ENCODE measurements around the gene DGAT2. TPM values are rescaled to one million over a fixed set of nuclear protein-coding genes. Genes with fewer than 3 reads are reported as not detected.

Gene DGAT2
- total RNA-seq, 1 donor from 2014 or later = 0.93 TPM

GRCh38 chr11:75760243-75760642 lies 8.3 kb upstream of the DGAT2 start:
- Mint-ChIP-seq H3K4me3 (no peak overlapping the region), H3K9me3 (no peaks in the 10 kb centered on the region), H3K36me3 (ENCODE audit: low read depth) (no peaks in the 10 kb centered on the region), H3K27ac (ENCODE audit: unreplicated experiment) (no peak overlapping the region), H3K27me3 (ENCODE audit: low read depth) (peaks cover 3% of the 10 kb centered on the region), H3K4me1 (peaks cover 6% of the 10 kb centered on the region)
- no peak for TF ChIP-seq CTCF (conservative IDR thresholded peaks at IDR 0.05)
- no peak for DNase-seq (ENCODE audit: low read depth, low spot score)

- no peak overlapping the region for H3K27ac Mint-ChIP-seq (ENCODE audit: unreplicated experiment)
- no peaks in the 10 kb centered on the region for H3K36me3 Mint-ChIP-seq (ENCODE audit: low read depth)
- DNase-seq (ENCODE audit: low read depth, low spot score) = no peak
- peaks cover 2% of the 10 kb centered on the region for H3K27me3 Mint-ChIP-seq (ENCODE audit: low read depth)
- H3K9me3 Mint-ChIP-seq = no peaks in the 10 kb centered on the region
- TF ChIP-seq CTCF (conservative IDR thresholded peaks at IDR 0.05) = no peak
- H3K4me3 Mint-ChIP-seq = no peak overlapping the region
- peaks cover 6% of the 10 kb centered on the region for H3K4me1 Mint-ChIP-seq
Observed at GRCh38 chr11:75760710-75761493, 7.7 kb upstream of the DGAT2 start.

- DNase-seq (ENCODE audit: low read depth, low spot score) = no peak
- Mint-ChIP-seq H3K27me3 (ENCODE audit: low read depth) (peaks cover 11% of the 10 kb centered on the region), H3K9me3 (peaks cover under 1% of the 10 kb centered on the region), H3K4me1 (peaks cover 9% of the 10 kb centered on the region), H3K36me3 (ENCODE audit: low read depth) (no peaks in the 10 kb centered on the region), H3K27ac (ENCODE audit: unreplicated experiment) (no peak overlapping the region), H3K4me3 (no peak overlapping the region)
- no peak for TF ChIP-seq CTCF (conservative IDR thresholded peaks at IDR 0.05)
Observed at GRCh38 chr11:75762158-75762557, 6.4 kb upstream of the DGAT2 start.

GRCh38 chr11:75762885-75763284 lies 5.7 kb upstream of the DGAT2 start:
- peaks cover 19% of the 10 kb centered on the region for H3K27me3 Mint-ChIP-seq (ENCODE audit: low read depth)
- peaks cover 3% of the 10 kb centered on the region for H3K9me3 Mint-ChIP-seq
- H3K4me1 Mint-ChIP-seq = peaks cover 11% of the 10 kb centered on the region
- no peak for TF ChIP-seq CTCF (conservative IDR thresholded peaks at IDR 0.05)
- no peaks in the 10 kb centered on the region for H3K36me3 Mint-ChIP-seq (ENCODE audit: low read depth)
- no peak overlapping the region for H3K4me3 Mint-ChIP-seq
- peak overlapping the region; percentile 32 for H3K27ac Mint-ChIP-seq (ENCODE audit: unreplicated experiment)
- DNase-seq (ENCODE audit: low read depth, low spot score) = no peak

- no peak for TF ChIP-seq CTCF (conservative IDR thresholded peaks at IDR 0.05)
- peaks cover 3% of the 10 kb centered on the region for H3K9me3 Mint-ChIP-seq
- peaks cover 22% of the 10 kb centered on the region for H3K27me3 Mint-ChIP-seq (ENCODE audit: low read depth)
- no peaks in the 10 kb centered on the region for H3K36me3 Mint-ChIP-seq (ENCODE audit: low read depth)
- no peak overlapping the region for H3K4me3 Mint-ChIP-seq
- DNase-seq (ENCODE audit: low read depth, low spot score) = no peak
- peaks cover 11% of the 10 kb centered on the region for H3K4me1 Mint-ChIP-seq
- no peak overlapping the region for H3K27ac Mint-ChIP-seq (ENCODE audit: unreplicated experiment)
Observed at GRCh38 chr11:75763846-75764245, 4.7 kb upstream of the DGAT2 start.

Data from neural crest cell (in vitro differentiated cells).